HG02623 (cell line): ENCODE data around the gene OFD1.

ENCODE experiments used
- ATAC-seq: cut with Tn5 transposase; IDR thresholded peaks from one replicate; pipeline ENCODE4 v1.9.1; 2021; ENCODE audit warnings: moderate library complexity; ENCODE audit not compliant: unreplicated experiment

Gene OFD1

GRCh38 chrX:13752141-13752540 is 17.6 kb downstream of the OFD1 start:
- ATAC-seq = no peak

GRCh38 chrX:13752646-13753045 is 18.1 kb downstream of the OFD1 start:
- ATAC-seq = peak; percentile 51

GRCh38 chrX:13754765-13755164 is 20.2 kb downstream of the OFD1 start:
- no peak for ATAC-seq

- no peak for ATAC-seq
Measured at GRCh38 chrX:13755254-13755653, 20.7 kb downstream of the OFD1 start.

- ATAC-seq = no peak
Measured at GRCh38 chrX:13756381-13756780, 21.8 kb downstream of the OFD1 start.

- peak; percentile 65 for ATAC-seq
Measured at GRCh38 chrX:13759152-13759718, 24.7 kb downstream of the OFD1 start.

- ATAC-seq = no peak
Measured at GRCh38 chrX:13760426-13760825, 25.9 kb downstream of the OFD1 start.

GRCh38 chrX:13761606-13762414 is 27.3 kb downstream of the OFD1 start:
- peak; percentile 56 for ATAC-seq

GRCh38 chrX:13763489-13763888 is 28.9 kb downstream of the OFD1 start:
- ATAC-seq = no peak

GRCh38 chrX:13764281-13764680 is 29.7 kb downstream of the OFD1 start:
- no peak for ATAC-seq

- no peak for ATAC-seq
Measured at GRCh38 chrX:13764765-13765164, 30.2 kb downstream of the OFD1 start.

- ATAC-seq = no peak
Measured at GRCh38 chrX:13768939-13769338, 34.4 kb downstream of the OFD1 start.

GRCh38 chrX:13770013-13770535 is 35.5 kb downstream of the OFD1 start:
- ATAC-seq = no peak

- no peak for ATAC-seq
Measured at GRCh38 chrX:13774696-13775095, 40.1 kb downstream of the OFD1 start.

- ATAC-seq = no peak
Measured at GRCh38 chrX:13775837-13776236, 41.3 kb downstream of the OFD1 start.

- ATAC-seq = no peak
Measured at GRCh38 chrX:13776387-13776786, 41.8 kb downstream of the OFD1 start.

GRCh38 chrX:13778916-13779315 is 44.4 kb downstream of the OFD1 start:
- ATAC-seq = no peak

- ATAC-seq = no peak
Measured at GRCh38 chrX:13780868-13781427, 46.4 kb downstream of the OFD1 start.

- ATAC-seq = no peak
Measured at GRCh38 chrX:13786048-13786447, 51.5 kb downstream of the OFD1 start.

- no peak for ATAC-seq
Measured at GRCh38 chrX:13790206-13791131, 55.9 kb downstream of the OFD1 start.

GRCh38 chrX:13791145-13791544 is 56.6 kb downstream of the OFD1 start:
- no peak for ATAC-seq
